H9 (cell line): Measurements from ENCODE around the gene FCGBP. TPM values are rescaled to one million over a fixed set of nuclear protein-coding genes. Genes with fewer than 3 reads are reported as not detected.

Experiments used
- DNase-seq: peaks from one replicate; pipeline ENCODE4 v3.0.0-alpha.2; 2017
- H2AFZ ChIP-seq: one replicate; pipeline ENCODE4 v1.6.1; 2013; ENCODE audit warnings: mild to moderate bottlenecking, low read length, control low read depth, moderate library complexity
- H2AK5ac ChIP-seq: 2 replicates; pipeline ENCODE4 v1.6.1; 2013; ENCODE audit warnings: low read length, control low read depth, mixed read lengths; ENCODE audit not compliant: insufficient read length
- H2BK120ac ChIP-seq: one replicate; pipeline ENCODE4 v1.6.1; 2013; ENCODE audit warnings: low read depth, mild to moderate bottlenecking, low read length, control low read depth, inconsistent platforms; ENCODE audit not compliant: poor library complexity, severe bottlenecking
- H2BK12ac ChIP-seq: 2 replicates; pipeline ENCODE4 v1.6.1; 2013; ENCODE audit warnings: low read length, control low read depth, mixed read lengths, low read depth; ENCODE audit not compliant: insufficient read length
- H2BK15ac ChIP-seq: 2 replicates; pipeline ENCODE4 v1.6.1; 2013; ENCODE audit warnings: low read depth, low read length, control low read depth
- H2BK20ac ChIP-seq: one replicate; pipeline ENCODE4 v1.6.1; 2013; ENCODE audit warnings: low read depth, mild to moderate bottlenecking, low read length, control low read depth, inconsistent platforms; ENCODE audit not compliant: poor library complexity, severe bottlenecking
- H2BK5ac ChIP-seq: 2 replicates; pipeline ENCODE4 v1.6.1; 2013; ENCODE audit warnings: low read length, control low read depth, mixed read lengths; ENCODE audit not compliant: insufficient read length
- H3K14ac ChIP-seq: 2 replicates; pipeline ENCODE4 v1.6.1; 2013; ENCODE audit warnings: low read length, control low read depth; ENCODE audit not compliant: insufficient read depth
- H3K18ac ChIP-seq: 2 replicates; pipeline ENCODE4 v1.6.1; 2013; ENCODE audit warnings: low read depth, mild to moderate bottlenecking, mixed read lengths, low read length, control low read depth; ENCODE audit not compliant: insufficient read length
- H3K23ac ChIP-seq: 2 replicates; pipeline ENCODE4 v1.6.1; 2013; ENCODE audit warnings: low read length, control low read depth, mixed read lengths, low read depth; ENCODE audit not compliant: insufficient read length
- H3K23me2 ChIP-seq: 2 replicates; pipeline ENCODE4 v1.6.1; 2013; ENCODE audit warnings: low read depth, mild to moderate bottlenecking, mixed read lengths, low read length, control low read depth; ENCODE audit not compliant: insufficient read length, poor library complexity, severe bottlenecking
- H3K27ac ChIP-seq: 2 replicates; pipeline ENCODE4 v1.5.1; 2013; ENCODE audit warnings: low read length, control low read depth, mixed read lengths, low read depth; ENCODE audit not compliant: insufficient read length
- H3K27me3 ChIP-seq: 2 replicates; pipeline ENCODE4 v1.6.1; 2013; ENCODE audit warnings: low read length, control low read depth, inconsistent platforms; ENCODE audit not compliant: insufficient read depth
- H3K4ac ChIP-seq: 2 replicates; pipeline ENCODE4 v1.6.1; 2013; ENCODE audit warnings: low read depth, mild to moderate bottlenecking, control low read depth, inconsistent platforms, low read length, moderate library complexity
- H3K4me1 ChIP-seq: 2 replicates; pipeline ENCODE4 v1.6.1; 2013; ENCODE audit warnings: low read length, control low read depth, inconsistent platforms; ENCODE audit not compliant: insufficient read depth
- H3K4me2 ChIP-seq: 2 replicates; pipeline ENCODE4 v1.6.1; 2013; ENCODE audit warnings: low read length, control low read depth, mixed read lengths; ENCODE audit not compliant: insufficient read length, insufficient read depth
- H3K56ac ChIP-seq: 2 replicates; pipeline ENCODE4 v1.6.1; 2013; ENCODE audit warnings: low read depth, mild to moderate bottlenecking, mixed read lengths, low read length, control low read depth; ENCODE audit not compliant: insufficient read length
- H3K79me1 ChIP-seq: 2 replicates; pipeline ENCODE4 v1.6.1; 2013; ENCODE audit warnings: low read depth, mild to moderate bottlenecking, moderate library complexity, low read length, control low read depth, inconsistent platforms; ENCODE audit not compliant: insufficient read depth, poor library complexity, severe bottlenecking
- H3K79me2 ChIP-seq: 2 replicates; pipeline ENCODE4 v1.6.1; 2013; ENCODE audit warnings: low read length, control low read depth, inconsistent platforms; ENCODE audit not compliant: insufficient read depth
- H3K9ac ChIP-seq: 2 replicates; pipeline ENCODE4 v1.6.1; 2013; ENCODE audit warnings: low read length, control low read depth, mixed read lengths; ENCODE audit not compliant: insufficient read length; ENCODE audit errors: extremely low read depth
- H3K9me3 ChIP-seq: one replicate; pipeline ENCODE4 v1.6.1; 2013; ENCODE audit warnings: low read depth, low read length, inconsistent platforms; ENCODE audit not compliant: control insufficient read depth
- H3T11ph ChIP-seq: one replicate; pipeline ENCODE4 v1.6.1; 2013; ENCODE audit warnings: mild to moderate bottlenecking, low read length, control low read depth, inconsistent platforms
- H4K20me1 ChIP-seq: one replicate; pipeline ENCODE4 v1.6.1; 2013; ENCODE audit not compliant: control insufficient read depth, insufficient read length, insufficient read depth
- H4K5ac ChIP-seq: 2 replicates; pipeline ENCODE4 v1.6.1; 2013; ENCODE audit warnings: low read depth, mild to moderate bottlenecking, mixed read lengths, low read length, control low read depth; ENCODE audit not compliant: insufficient read length
- H4K8ac ChIP-seq: replicated peaks from 2 replicates; pipeline ENCODE4 v1.6.1; 2013; ENCODE audit warnings: low read length, control low read depth, mixed read lengths, low read depth; ENCODE audit not compliant: insufficient read length
- H4K91ac ChIP-seq: 2 replicates; pipeline ENCODE4 v1.6.1; 2013; ENCODE audit warnings: low read depth, mild to moderate bottlenecking, moderate library complexity, mixed read lengths, low read length, control low read depth; ENCODE audit not compliant: insufficient read length
- H3K27ac Mint-ChIP-seq, 3 experiments: 2 replicates in 2 of 3; 3 replicates in 1 of 3; pipeline ENCODE4 v1.8.0; 2020 to 2021; ENCODE audit warnings: mixed read lengths in 3 of 3, mild to moderate bottlenecking in 1 of 3, moderate library complexity in 1 of 3
- H3K27me3 Mint-ChIP-seq: 2 replicates; pipeline ENCODE4 v1.8.0; 2021; ENCODE audit warnings: low read depth, mild to moderate bottlenecking, moderate library complexity, mixed read lengths
- H3K36me3 Mint-ChIP-seq, 3 experiments: 2 replicates in 2 of 3; 3 replicates in 1 of 3; pipeline ENCODE4 v1.8.0; 2020 to 2021; ENCODE audit warnings: low read depth in 3 of 3, mixed read lengths in 3 of 3; ENCODE audit not compliant: insufficient read depth in 1 of 3
- H3K4me1 Mint-ChIP-seq, 2 experiments: 2 replicates each; pipeline ENCODE4 v1.8.0; 2020; ENCODE audit warnings: mixed read lengths in 2 of 2
- H3K4me3 Mint-ChIP-seq, 2 experiments: 2 replicates in 1 of 2; 3 replicates in 1 of 2; pipeline ENCODE4 v1.8.0; 2020 to 2021; ENCODE audit warnings: mild to moderate bottlenecking in 2 of 2, mixed read lengths in 2 of 2, moderate library complexity in 1 of 2
- H3K9me3 Mint-ChIP-seq, 2 experiments: 2 replicates in 1 of 2; 3 replicates in 1 of 2; pipeline ENCODE4 v1.8.0; 2020; ENCODE audit warnings: mild to moderate bottlenecking in 2 of 2, mixed read lengths in 2 of 2, moderate library complexity in 1 of 2
- CTCF ChIP-seq: fragments of 200-600 bp; sonication (generic); conservative IDR thresholded peaks from 3 replicates; pipeline ENCODE4 v1.8.0; 2021; ENCODE audit warnings: antibody characterized with exemption, mild to moderate bottlenecking
- WGBS: extraction: QIAGEN DNeasy Blood & Tissue Kit; methylation state at CpG from one replicate; pipeline ENCODE4 v1.1.7; 2013; ENCODE audit warnings: missing lambda C conversion rate, low lambda C conversion rate, mixed read lengths; ENCODE audit not compliant: insufficient read length; ENCODE audit errors: extremely low coverage; 5-methylcytosine and 5-hydroxymethylcytosine counted together
- total RNA-seq: library from RNA; stranded (reverse); gene quantifications from 2 replicates; pipeline ENCODE4 v1.2.1, GENCODE V29; 2021

The FCGBP gene
- total RNA-seq, 1 experiment from 2014 or later, result 0.13 TPM

GRCh38 chr19:39967561-39967960 lies 33.1 kb upstream of the FCGBP start:
- Histone ChIP-seq H3K4me1 (peaks cover 7% of the 10 kb centered on the region; the same call in 1 of the 2 replicates), H3K23ac (no peak overlapping the region), H3K14ac (no peak overlapping the region), H4K20me1 (no peaks in the 10 kb centered on the region), H2BK15ac (no peak overlapping the region), H3K27me3 (no peaks in the 10 kb centered on the region; the same call in none of the 2 replicates), H3K4ac (no peak overlapping the region), H2BK20ac (no peak overlapping the region), H2BK12ac (no peak overlapping the region), H2BK120ac (no peak overlapping the region), H2AFZ (no peak overlapping the region), H3K27ac (no peak overlapping the region), H3K18ac (no peak overlapping the region), H3K4me2 (no peak overlapping the region), H2AK5ac (no peak overlapping the region), H3K79me1 (peaks cover 5% of the 10 kb centered on the region), H3K79me2 (peaks cover 8% of the 10 kb centered on the region; the same call in 1 of the 2 replicates), H4K5ac (no peak overlapping the region), H2BK5ac (no peak overlapping the region), H3K23me2 (peaks cover 4% of the 10 kb centered on the region), H4K91ac (no peak overlapping the region), H3K9me3 (no peaks in the 10 kb centered on the region), H3K9ac (no peak overlapping the region), H4K8ac (no peak overlapping the region), H3T11ph (no peak overlapping the region), H3K56ac (no peak overlapping the region)
- Mint-ChIP-seq H3K9me3 (0 out of 5 replicates have a peak, but pooled peaks cover 0 to 4% of the 10 kb centered on the region in 2 experiments), H3K36me3 (peaks cover 12 to 15% (median 13%) of the 10 kb centered on the region in 3 experiments; a peak in 6 of 7 replicates), H3K4me3 (no peak overlapping the region), H3K4me1 (peaks cover 14 to 18% of the 10 kb centered on the region in 2 experiments), H3K27ac (no peak overlapping the region), H3K27me3 (no peaks in the 10 kb centered on the region; the same call in 1 of the 2 replicates)
- no peak for TF ChIP-seq CTCF
- WGBS, result no CpG with 5 or more reads among the region's 9 CpGs
- DNase-seq, result no peak
